Pancreas (tissue), 10 donors: ENCODE results near the gene APBA2. TPM values are rescaled to one million over a fixed set of nuclear protein-coding genes. Genes with fewer than 3 reads are reported as not detected.

ENCODE experiments used
- ATAC-seq, 4 donors: fragments of 200-7000 bp; cut with Tn5 transposase; one replicate each; pipeline versions ENCODE4 v1.8.0 to v1.9.1; 2020; ENCODE audit warnings: mild to moderate bottlenecking in 4 of 4, moderate library complexity in 4 of 4
- DNase-seq, 6 donors: peaks; one replicate each; pipeline ENCODE4 v3.0.0-alpha.2; 2020
- FAIRE-seq: peaks from 2 replicates; lab custom pipeline; 2012; peaks lifted over from hg19 to GRCh38; lab: Jason Lieb, UNC
- H3K27ac ChIP-seq, 4 donors: fragments of 200-600 bp; sonication (generic); 1 replicate in 3 of 4; 2 replicates in 1 of 4; pipeline versions ENCODE4 v1.5.0 to v1.8.0; 2020
- H3K27me3 ChIP-seq, 4 donors: fragments of 200-600 bp; one replicate each; pipeline ENCODE4 v1.8.0; 2021
- H3K36me3 ChIP-seq, 3 donors: fragments of 200-600 bp; sonication (generic) in 1 of 3; one replicate each; pipeline versions ENCODE4 v1.5.0 to v1.8.0; 2020 to 2021
- H3K4me1 ChIP-seq, 3 donors: fragments of 200-600 bp; one replicate each; pipeline ENCODE4 v1.8.0; 2021
- H3K4me3 ChIP-seq, 4 donors: fragments of 200-600 bp; sonication (generic) in 2 of 4; one replicate each; pipeline versions ENCODE4 v1.5.0 to v1.8.0; 2020 to 2021
- H3K9me3 ChIP-seq, 4 donors: fragments of 200-600 bp; one replicate each; pipeline ENCODE4 v1.8.0; 2021
- WGBS, 2 donors: extraction: QIAGEN DNeasy Blood & Tissue Kit; methylation state at CpG; one replicate each; pipeline ENCODE4 v1.1.7; 2013; 5-methylcytosine and 5-hydroxymethylcytosine counted together
- intact Hi-C, 3 donors: fragments of 100-400 bp; cut with DNase I; formaldehyde crosslinking; loops; one replicate each; pipeline versions ENCODE4 v1.11.1 to v1.14.2; 2022
- polyA plus RNA-seq, 2 donors: library from polyadenylated mRNA; stranded (reverse); fragments of 200-250 nt; gene quantifications; one replicate each; pipeline ENCODE4 v1.2.3, GENCODE V29; 2013
- total RNA-seq, 6 donors: library from RNA; stranded (reverse); fragmentation: NEBNext Ultra II Directional in 4 of 6; extraction: Animal tissue kit (Norgen Biotek cat#: 25700) in 4 of 6; gene quantifications; one replicate each; pipeline versions ENCODE4 v1.2.1 to v1.2.4, GENCODE V29; 2021 to 2023
- TF ChIP-seq, protein P1 (sequence below), 4 donors: fragments of 200-600 bp; sonication (generic) in 3 of 4; IDR thresholded peaks; one replicate each; pipeline versions ENCODE4 v1.5.0 to v1.8.0; 2021; ENCODE audit warnings: antibody characterized with exemption in 4 of 4
- donor health status: healthy with polysubstance abuse.
- donor health status: DM: no; HTN: no; CAD: no; lungs with moderate emphysema.
- donor health status: DM: no; HTN: no; CAD: no.
- donor health status: control.
- donor health status: control.
- donor health status: Bipolar disorder and iron deficiency.
- donor health status: DM: yes; HTN: yes; CAD: no.
- donor health status: DM: no; HTN: no; CAD: no.
- donor health status: DM: no; HTN: no; CAD: no.
- donor health status: DM: yes; HTN: yes; CAD: no.

APBA2 gene
- total and polyA plus RNA-seq, 8 donors: 3.9 to 10.3 (median 6.7) TPM

DNA sequence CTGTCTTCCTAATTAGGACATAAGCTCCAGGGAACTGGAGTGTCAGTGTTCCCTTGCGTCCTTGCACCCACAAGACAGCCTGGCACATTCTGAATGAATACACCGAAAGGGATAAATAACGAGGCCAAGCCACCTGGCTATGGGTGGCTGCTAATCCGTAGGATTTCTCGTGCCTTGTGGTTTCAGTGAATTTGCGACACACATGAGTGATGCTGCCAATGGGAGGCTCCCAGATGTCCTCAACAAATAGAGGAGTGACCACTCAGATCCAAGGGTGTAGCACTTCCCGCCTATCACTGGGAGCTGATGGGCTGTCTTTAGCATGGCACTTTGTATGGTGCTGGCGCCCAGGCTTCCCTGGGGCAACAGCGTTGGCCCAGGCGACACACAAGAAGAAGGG, 43.4 kb downstream of the APBA2 start:
- DNase-seq (peak in 1 of 6 donors; percentile 27), FAIRE-seq (no peak), ATAC-seq (no peak)
- WGBS, 2 donors: 92 to 94% methylated on average over 10 of the region's 10 CpGs
- no peaks in the 10 kb centered on the region for H3K27me3 ChIP-seq
- no peak overlapping the region for H3K4me3 ChIP-seq
- H3K27ac ChIP-seq: no peak overlapping the region
- H3K4me1 ChIP-seq: no peaks in the 10 kb centered on the region
- TF ChIP-seq, protein P1, sequence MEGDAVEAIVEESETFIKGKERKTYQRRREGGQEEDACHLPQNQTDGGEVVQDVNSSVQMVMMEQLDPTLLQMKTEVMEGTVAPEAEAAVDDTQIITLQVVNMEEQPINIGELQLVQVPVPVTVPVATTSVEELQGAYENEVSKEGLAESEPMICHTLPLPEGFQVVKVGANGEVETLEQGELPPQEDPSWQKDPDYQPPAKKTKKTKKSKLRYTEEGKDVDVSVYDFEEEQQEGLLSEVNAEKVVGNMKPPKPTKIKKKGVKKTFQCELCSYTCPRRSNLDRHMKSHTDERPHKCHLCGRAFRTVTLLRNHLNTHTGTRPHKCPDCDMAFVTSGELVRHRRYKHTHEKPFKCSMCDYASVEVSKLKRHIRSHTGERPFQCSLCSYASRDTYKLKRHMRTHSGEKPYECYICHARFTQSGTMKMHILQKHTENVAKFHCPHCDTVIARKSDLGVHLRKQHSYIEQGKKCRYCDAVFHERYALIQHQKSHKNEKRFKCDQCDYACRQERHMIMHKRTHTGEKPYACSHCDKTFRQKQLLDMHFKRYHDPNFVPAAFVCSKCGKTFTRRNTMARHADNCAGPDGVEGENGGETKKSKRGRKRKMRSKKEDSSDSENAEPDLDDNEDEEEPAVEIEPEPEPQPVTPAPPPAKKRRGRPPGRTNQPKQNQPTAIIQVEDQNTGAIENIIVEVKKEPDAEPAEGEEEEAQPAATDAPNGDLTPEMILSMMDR (IDR thresholded peaks at IDR 0.05): no peak
- intact Hi-C loops: no loop called here
- H3K36me3 ChIP-seq: no peaks in the 10 kb centered on the region
- H3K9me3 ChIP-seq: no peaks in the 10 kb centered on the region

GRCh38 chr15:28930011-28930410, 44.2 kb downstream of the APBA2 start:
- Histone ChIP-seq H3K4me1 (no peaks in the 10 kb centered on the region), H3K4me3 (no peak overlapping the region), H3K36me3 (no peaks in the 10 kb centered on the region), H3K27ac (no peak overlapping the region), H3K27me3 (no peaks in the 10 kb centered on the region), H3K9me3 (no peaks in the 10 kb centered on the region)
- DNase-seq: peak in 2 of 6 donors; percentile 17 to 18
- TF ChIP-seq, protein P1 (IDR thresholded peaks at IDR 0.05): no peak
- no peak for FAIRE-seq
- intact Hi-C loops: no loop called here
- ATAC-seq: no peak
- 86 to 90% methylated on average over 6 of the region's 6 CpGs for WGBS, 2 donors

GRCh38 chr15:28930476-28931291, 44.9 kb downstream of the APBA2 start:
- no peak for FAIRE-seq
- H3K36me3 ChIP-seq: no peaks in the 10 kb centered on the region

GRCh38 chr15:28931828-28932227, 46.1 kb downstream of the APBA2 start:
- Histone ChIP-seq H3K9me3 (no peaks in the 10 kb centered on the region), H3K4me3 (no peak overlapping the region), H3K4me1 (no peaks in the 10 kb centered on the region), H3K27me3 (no peaks in the 10 kb centered on the region), H3K27ac (no peak overlapping the region), H3K36me3 (no peaks in the 10 kb centered on the region)
- TF ChIP-seq, protein P1 (IDR thresholded peaks at IDR 0.05): no peak
- intact Hi-C loops: no loop called here
- FAIRE-seq: no peak
- ATAC-seq: no peak
- WGBS, 2 donors: 90 to 96% methylated on average over 4 of the region's 4 CpGs
- peak in 2 of 6 donors; percentile 20 to 29 for DNase-seq

More at GRCh38 chr15:28930476-28931291, 44.9 kb downstream of the APBA2 start:
- DNase-seq (peak in 2 of 6 donors; percentile 29 to 39), ATAC-seq (no peak)
- 86 to 91% methylated on average over 16 of the region's 16 CpGs for WGBS, 2 donors
- Histone ChIP-seq H3K27ac (no peak overlapping the region), H3K4me1 (no peaks in the 10 kb centered on the region), H3K4me3 (no peak overlapping the region), H3K9me3 (no peaks in the 10 kb centered on the region), H3K27me3 (no peaks in the 10 kb centered on the region)
- TF ChIP-seq, protein P1 (IDR thresholded peaks at IDR 0.05): no peak
- intact Hi-C loops: no loop called here

DNA sequence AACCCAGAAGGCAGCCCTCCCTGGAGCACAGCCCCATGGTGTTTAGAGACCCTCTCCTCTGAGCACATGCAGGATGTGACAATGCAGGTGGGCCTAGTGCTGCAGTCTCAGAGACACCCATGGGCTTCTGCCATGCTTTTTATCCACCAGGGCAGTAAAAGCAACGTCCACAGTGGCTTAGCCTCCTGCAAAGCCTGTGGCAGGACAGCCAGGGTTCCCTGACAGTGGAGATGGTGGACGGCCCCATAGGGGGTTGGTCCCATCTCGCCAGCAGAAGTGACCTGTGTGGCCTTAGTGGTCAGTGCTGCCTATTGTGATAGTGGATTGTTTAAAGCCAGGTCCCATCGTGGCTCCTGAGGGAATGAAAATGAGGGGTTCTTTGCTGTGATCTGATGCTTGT, 46.6 kb downstream of the APBA2 start:
- intact Hi-C loops: no loop called here

More for the DNA sequence above, 46.6 kb downstream of the APBA2 start:
- H3K4me3 ChIP-seq: no peak overlapping the region
- H3K27me3 ChIP-seq: no peaks in the 10 kb centered on the region
- 89 to 92% methylated on average over 4 of the region's 4 CpGs for WGBS, 2 donors
- no peaks in the 10 kb centered on the region for H3K36me3 ChIP-seq
- no peak for DNase-seq
- no peaks in the 10 kb centered on the region for H3K9me3 ChIP-seq
- no peaks in the 10 kb centered on the region for H3K4me1 ChIP-seq
- H3K27ac ChIP-seq: no peak overlapping the region
- no peak for FAIRE-seq
- ATAC-seq: no peak
- TF ChIP-seq, protein P1 (IDR thresholded peaks at IDR 0.05): no peak
